Left lung (tissue), 10 donors: ENCODE data around the gene HDHD5. TPM values are rescaled to one million over a fixed set of nuclear protein-coding genes. Genes with fewer than 3 reads are reported as not detected.

Experiments
- ATAC-seq: fragments of 200-7000 bp; cut with Tn5 transposase; one replicate; pipeline ENCODE4 v1.9.1; 2020; ENCODE audit warnings: moderate library complexity
- DNase-seq, 4 donors: peaks; one replicate each; pipeline ENCODE4 v3.0.0-alpha.2; 2013 to 2020
- H3K27ac ChIP-seq, 2 donors: fragments of 200-600 bp; sonication (generic) in 1 of 2; one replicate each; pipeline versions ENCODE4 v1.5.0 to v1.8.0; 2020 to 2021
- H3K27me3 ChIP-seq, 2 donors: fragments of 200-600 bp; sonication (generic) in 1 of 2; one replicate each; pipeline versions ENCODE4 v1.5.0 to v1.8.0; 2020 to 2021
- H3K36me3 ChIP-seq, 2 donors: fragments of 200-600 bp; sonication (generic) in 1 of 2; one replicate each; pipeline versions ENCODE4 v1.5.0 to v1.8.0; 2020 to 2021
- H3K4me1 ChIP-seq, 2 donors: fragments of 200-600 bp; one replicate each; pipeline ENCODE4 v1.8.0; 2021
- H3K4me3 ChIP-seq, 2 donors: fragments of 200-600 bp; sonication (generic) in 1 of 2; one replicate each; pipeline versions ENCODE4 v1.5.0 to v1.8.0; 2020 to 2021; ENCODE audit warnings: mild to moderate bottlenecking in 1 of 2
- H3K9me3 ChIP-seq, 2 donors: fragments of 200-600 bp; sonication (generic) in 1 of 2; one replicate each; pipeline versions ENCODE4 v1.5.0 to v1.8.0; 2020 to 2021
- CTCF ChIP-seq, 2 donors: fragments of 200-600 bp; sonication (generic) in 1 of 2; IDR thresholded peaks; one replicate each; pipeline versions ENCODE4 v1.5.0 to v1.8.0; 2021; ENCODE audit warnings: antibody characterized with exemption in 2 of 2
- intact Hi-C, 2 donors: fragments of 100-400 bp; cut with DNase I; formaldehyde crosslinking; loops; one replicate each; pipeline versions ENCODE4 v1.11.2 to v1.14.2; 2022
- polyA plus RNA-seq, 6 donors: library from polyadenylated mRNA; unstranded; fragments of 120-200 nt; gene quantifications; one replicate each; pipeline ENCODE4 v1.2.1, GENCODE V29; 2013; ENCODE audit not compliant: insufficient read length in 6 of 6
- total RNA-seq, 2 donors: library from RNA; stranded (reverse); fragmentation: NEBNext Ultra II Directional; extraction: Animal tissue kit (Norgen Biotek cat#: 25700); gene quantifications; one replicate each; pipeline ENCODE4 v1.2.1, GENCODE V29; 2021
- donor health status: DM: no; HTN: yes; CAD: no.
- donor health status: DM: no; HTN: no; CAD: no.

HDHD5 gene
- total and polyA plus RNA-seq, 8 donors: 18.1 to 38.9 (median 34.1) TPM

- TF ChIP-seq CTCF (IDR thresholded peaks at IDR 0.05): no peak
- DNase-seq: no peak
- Histone ChIP-seq H3K27me3 (no peaks in the 10 kb centered on the region), H3K4me3 (no peak overlapping the region), H3K9me3 (no peaks in the 10 kb centered on the region), H3K36me3 (peaks cover 0 to 70% of the 10 kb centered on the region in 2 donors), H3K4me1 (no peaks in the 10 kb centered on the region), H3K27ac (no peak overlapping the region)
- intact Hi-C loops: no loop called here
- no peak for ATAC-seq
These were observed 21.9 kb downstream of the HDHD5 start for GRCh38 chr22:17137170-17137569.

GRCh38 chr22:17135153-17135760, 23.8 kb downstream of the HDHD5 start:
- H3K4me1 ChIP-seq: no peaks in the 10 kb centered on the region
- ATAC-seq (no peak), DNase-seq (no peak)
- H3K27ac ChIP-seq: no peak overlapping the region
- H3K4me3 ChIP-seq: no peak overlapping the region
- H3K27me3 ChIP-seq: no peaks in the 10 kb centered on the region
- intact Hi-C loops: no loop called here
- no peak for TF ChIP-seq CTCF (IDR thresholded peaks at IDR 0.05)
- peaks cover 0 to 50% of the 10 kb centered on the region in 2 donors for H3K36me3 ChIP-seq
- no peaks in the 10 kb centered on the region for H3K9me3 ChIP-seq

GRCh38 chr22:17133137-17133536, 25.9 kb downstream of the HDHD5 start:
- H3K9me3 ChIP-seq: no peaks in the 10 kb centered on the region
- no peak overlapping the region for H3K27ac ChIP-seq
- H3K4me3 ChIP-seq: no peak overlapping the region
- peaks cover 0 to 29% of the 10 kb centered on the region in 2 donors for H3K36me3 ChIP-seq
- DNase-seq (no peak), ATAC-seq (no peak)
- TF ChIP-seq CTCF (IDR thresholded peaks at IDR 0.05): no peak
- intact Hi-C loops: no loop called here
- no peaks in the 10 kb centered on the region for H3K4me1 ChIP-seq
- H3K27me3 ChIP-seq: no peaks in the 10 kb centered on the region

- no peak for TF ChIP-seq CTCF (IDR thresholded peaks at IDR 0.05)
- no peak overlapping the region for H3K27ac ChIP-seq
- no peak for DNase-seq
- no peak for ATAC-seq
- intact Hi-C loops: no loop called here
- no peaks in the 10 kb centered on the region for H3K4me1 ChIP-seq
- no peak overlapping the region for H3K4me3 ChIP-seq
- H3K27me3 ChIP-seq: no peaks in the 10 kb centered on the region
- H3K9me3 ChIP-seq: no peaks in the 10 kb centered on the region
- peaks cover 0 to 19% of the 10 kb centered on the region in 2 donors for H3K36me3 ChIP-seq
These were observed 27.0 kb downstream of the HDHD5 start for GRCh38 chr22:17132112-17132511.

- Histone ChIP-seq H3K36me3 (peaks cover 0 to 15% of the 10 kb centered on the region in 2 donors), H3K27me3 (no peaks in the 10 kb centered on the region), H3K27ac (no peak overlapping the region), H3K4me1 (no peaks in the 10 kb centered on the region), H3K4me3 (no peak overlapping the region), H3K9me3 (no peaks in the 10 kb centered on the region)
- no peak for TF ChIP-seq CTCF (IDR thresholded peaks at IDR 0.05)
- ATAC-seq (no peak), DNase-seq (no peak)
- intact Hi-C loops: no loop called here
These were observed 27.4 kb downstream of the HDHD5 start for GRCh38 chr22:17131686-17132085.
